ENCODE results near the gene PNPLA7.
"Not testable (repeated sequence)": the region's sequence is repeated elsewhere in the genome, so short reads cannot be mapped to it uniquely, and the experiment has no call there.

PNPLA7 gene

DNA sequence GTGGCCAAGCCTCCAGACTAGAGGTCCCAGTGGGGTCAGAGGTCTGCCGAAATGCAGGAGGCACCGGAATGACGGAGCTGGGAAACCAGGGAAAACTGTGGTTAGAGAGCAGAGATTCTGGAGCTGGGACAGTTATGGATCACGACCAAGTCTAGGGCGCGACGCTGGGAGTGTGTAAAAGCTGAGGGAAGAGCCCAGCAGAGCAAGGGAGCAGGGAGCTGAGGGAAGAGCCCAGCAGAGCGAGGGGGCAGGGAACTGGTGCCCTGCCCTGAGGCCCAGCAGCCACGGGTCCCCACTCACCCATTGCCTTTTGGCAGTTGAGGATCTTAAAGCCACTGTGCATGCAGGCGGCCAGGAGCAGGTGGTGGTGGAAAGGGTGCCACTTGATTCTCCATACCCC is 13.9 kb upstream of the PNPLA7 start:
- TF ChIP-seq, protein P1, sequence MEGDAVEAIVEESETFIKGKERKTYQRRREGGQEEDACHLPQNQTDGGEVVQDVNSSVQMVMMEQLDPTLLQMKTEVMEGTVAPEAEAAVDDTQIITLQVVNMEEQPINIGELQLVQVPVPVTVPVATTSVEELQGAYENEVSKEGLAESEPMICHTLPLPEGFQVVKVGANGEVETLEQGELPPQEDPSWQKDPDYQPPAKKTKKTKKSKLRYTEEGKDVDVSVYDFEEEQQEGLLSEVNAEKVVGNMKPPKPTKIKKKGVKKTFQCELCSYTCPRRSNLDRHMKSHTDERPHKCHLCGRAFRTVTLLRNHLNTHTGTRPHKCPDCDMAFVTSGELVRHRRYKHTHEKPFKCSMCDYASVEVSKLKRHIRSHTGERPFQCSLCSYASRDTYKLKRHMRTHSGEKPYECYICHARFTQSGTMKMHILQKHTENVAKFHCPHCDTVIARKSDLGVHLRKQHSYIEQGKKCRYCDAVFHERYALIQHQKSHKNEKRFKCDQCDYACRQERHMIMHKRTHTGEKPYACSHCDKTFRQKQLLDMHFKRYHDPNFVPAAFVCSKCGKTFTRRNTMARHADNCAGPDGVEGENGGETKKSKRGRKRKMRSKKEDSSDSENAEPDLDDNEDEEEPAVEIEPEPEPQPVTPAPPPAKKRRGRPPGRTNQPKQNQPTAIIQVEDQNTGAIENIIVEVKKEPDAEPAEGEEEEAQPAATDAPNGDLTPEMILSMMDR (conservative IDR thresholded peaks at IDR 0.05; ENCODE audit: control insufficient read depth, insufficient read depth, low read depth, low read length): no peak
- no peak for DNase-seq (ENCODE audit: low read depth)
- H3K4me3 ChIP-seq (ENCODE audit: control insufficient read depth, low read depth, low read length): no peak overlapping the region

DNA sequence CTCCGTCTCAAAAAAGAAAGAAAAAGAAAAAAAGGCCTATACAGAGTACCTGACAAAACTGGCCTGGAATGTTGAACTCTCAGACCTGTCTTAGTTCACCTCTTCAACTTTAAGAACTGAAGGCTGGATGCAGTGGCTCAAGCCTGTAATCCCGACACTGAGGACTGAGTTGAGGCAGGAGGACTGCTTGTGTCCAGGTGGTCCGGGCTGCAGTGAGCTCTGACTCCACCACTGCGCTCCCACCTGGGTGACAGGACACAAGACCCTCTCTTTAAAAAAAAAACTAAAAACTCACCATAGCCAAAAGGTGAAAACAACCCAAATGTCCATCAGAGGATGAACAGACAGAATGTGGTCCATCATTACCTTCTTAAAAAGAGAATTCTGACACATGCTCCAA is 7.9 kb upstream of the PNPLA7 start:
- H3K4me3 ChIP-seq (ENCODE audit: control insufficient read depth, low read depth, low read length): no peak overlapping the region
- DNase-seq (ENCODE audit: low read depth): no peak
- TF ChIP-seq, protein P1 (conservative IDR thresholded peaks at IDR 0.05; ENCODE audit: control insufficient read depth, insufficient read depth, low read depth, low read length): no peak

DNA sequence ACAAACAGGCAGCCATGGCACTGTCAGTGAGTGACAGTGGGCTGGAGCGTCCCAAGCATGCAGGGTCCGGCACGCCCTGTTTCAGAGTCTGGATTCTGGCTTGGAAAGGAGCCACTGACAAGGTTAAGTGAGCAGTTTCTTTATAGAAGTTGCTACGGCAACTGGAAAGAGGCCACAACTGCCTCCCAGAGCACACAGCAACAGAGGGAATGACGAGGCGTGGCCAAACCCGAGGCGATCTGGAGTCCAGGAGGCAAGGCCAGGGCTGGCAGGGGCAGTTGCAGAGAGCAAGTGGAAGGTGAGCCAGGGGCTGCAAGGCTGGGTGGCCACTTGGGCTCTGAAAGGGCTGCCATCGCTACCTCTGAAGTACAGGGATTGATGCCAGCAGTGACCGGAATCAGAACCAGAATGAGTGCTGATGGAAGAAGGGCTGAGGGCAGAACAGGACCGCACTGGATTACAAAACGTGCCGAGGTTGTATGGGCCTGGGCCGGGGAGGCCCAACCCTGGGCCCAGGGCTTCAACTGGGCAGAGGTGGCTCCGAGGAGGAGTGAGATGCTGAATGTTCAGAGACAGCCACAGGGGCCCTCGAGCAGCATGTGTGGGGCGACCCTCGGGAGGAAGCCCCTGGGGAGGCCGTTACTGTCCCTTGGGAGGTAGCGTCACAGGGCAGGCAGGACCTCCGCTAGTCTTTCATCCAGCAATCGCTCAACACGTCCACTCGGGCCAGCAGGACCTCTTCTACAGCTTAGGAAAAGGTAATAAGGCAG is 6.1 kb upstream of the PNPLA7 start:
- no peak overlapping the region for H3K4me3 ChIP-seq (ENCODE audit: control insufficient read depth, low read depth, low read length)
- DNase-seq (ENCODE audit: low read depth): peak; percentile 53
- TF ChIP-seq, protein P1 (conservative IDR thresholded peaks at IDR 0.05; ENCODE audit: control insufficient read depth, insufficient read depth, low read depth, low read length): no peak

DNA sequence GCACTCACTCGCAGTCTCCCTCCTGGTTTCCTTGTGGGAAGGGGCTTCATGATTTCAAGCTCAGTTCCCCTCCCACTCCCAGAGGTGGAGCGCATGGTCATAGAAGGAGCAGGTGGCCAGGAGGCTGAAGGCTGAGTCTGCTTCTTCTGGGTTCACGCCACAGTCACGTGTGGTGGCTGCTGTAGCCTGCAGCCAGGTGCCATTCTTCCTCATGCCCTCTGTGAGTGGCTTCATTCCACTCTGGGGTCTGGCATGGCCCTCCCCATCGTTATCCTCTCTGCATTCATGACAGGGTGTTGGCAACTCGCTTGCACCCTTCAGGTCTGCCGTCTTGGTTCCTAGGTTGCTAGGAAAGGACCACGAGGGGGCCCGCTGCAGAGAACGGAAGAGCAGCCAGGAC is 5.0 kb upstream of the PNPLA7 start:
- no peak overlapping the region for H3K4me3 ChIP-seq (ENCODE audit: control insufficient read depth, low read depth, low read length)
- TF ChIP-seq, protein P1 (conservative IDR thresholded peaks at IDR 0.05; ENCODE audit: control insufficient read depth, insufficient read depth, low read depth, low read length): no peak
- no peak for DNase-seq (ENCODE audit: low read depth)

DNA sequence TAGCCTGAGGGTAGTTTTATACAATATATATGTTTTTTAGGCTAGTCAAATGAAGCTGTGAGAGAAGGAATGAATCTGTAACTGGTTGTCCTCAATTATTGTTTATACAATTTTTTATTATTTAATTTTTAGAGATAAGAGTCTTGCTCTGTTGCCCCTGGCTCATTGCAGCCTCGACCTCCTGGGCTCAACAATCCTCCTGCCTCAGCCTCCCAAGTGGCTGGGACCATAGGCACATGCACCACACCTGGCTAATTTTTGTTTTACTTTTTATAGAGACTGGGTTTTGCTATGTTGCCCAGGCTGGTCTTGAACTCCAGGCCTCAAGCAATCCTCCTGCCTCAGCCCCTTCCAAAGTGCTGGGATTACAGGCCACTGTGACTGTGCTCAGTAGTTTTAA is 4.1 kb upstream of the PNPLA7 start:
- TF ChIP-seq, protein P1 (conservative IDR thresholded peaks at IDR 0.05; ENCODE audit: control insufficient read depth, insufficient read depth, low read depth, low read length): no peak
- no peak overlapping the region for H3K4me3 ChIP-seq (ENCODE audit: control insufficient read depth, low read depth, low read length)
- DNase-seq (ENCODE audit: low read depth): no peak

DNA sequence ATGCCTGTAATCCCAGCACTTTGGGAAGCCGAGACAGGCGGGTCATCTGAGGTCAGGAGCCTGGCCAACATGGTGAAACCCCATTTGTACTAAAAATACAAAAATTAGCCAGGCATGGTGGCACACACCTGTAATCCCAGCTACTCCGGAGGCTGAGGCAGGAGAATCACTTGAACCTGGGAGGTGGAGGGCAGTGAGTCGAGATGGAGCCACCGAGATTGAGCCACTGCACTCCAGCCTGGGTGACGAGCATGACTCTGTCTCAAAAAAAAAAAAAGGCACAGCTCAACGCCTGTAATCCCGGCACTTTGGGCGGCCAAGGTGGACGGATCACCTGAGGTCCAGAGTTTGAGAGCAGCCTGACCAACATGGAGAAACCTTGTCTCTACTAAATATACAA is 3.5 kb upstream of the PNPLA7 start:
- DNase-seq (ENCODE audit: low read depth): not testable (repeated sequence)

DNA sequence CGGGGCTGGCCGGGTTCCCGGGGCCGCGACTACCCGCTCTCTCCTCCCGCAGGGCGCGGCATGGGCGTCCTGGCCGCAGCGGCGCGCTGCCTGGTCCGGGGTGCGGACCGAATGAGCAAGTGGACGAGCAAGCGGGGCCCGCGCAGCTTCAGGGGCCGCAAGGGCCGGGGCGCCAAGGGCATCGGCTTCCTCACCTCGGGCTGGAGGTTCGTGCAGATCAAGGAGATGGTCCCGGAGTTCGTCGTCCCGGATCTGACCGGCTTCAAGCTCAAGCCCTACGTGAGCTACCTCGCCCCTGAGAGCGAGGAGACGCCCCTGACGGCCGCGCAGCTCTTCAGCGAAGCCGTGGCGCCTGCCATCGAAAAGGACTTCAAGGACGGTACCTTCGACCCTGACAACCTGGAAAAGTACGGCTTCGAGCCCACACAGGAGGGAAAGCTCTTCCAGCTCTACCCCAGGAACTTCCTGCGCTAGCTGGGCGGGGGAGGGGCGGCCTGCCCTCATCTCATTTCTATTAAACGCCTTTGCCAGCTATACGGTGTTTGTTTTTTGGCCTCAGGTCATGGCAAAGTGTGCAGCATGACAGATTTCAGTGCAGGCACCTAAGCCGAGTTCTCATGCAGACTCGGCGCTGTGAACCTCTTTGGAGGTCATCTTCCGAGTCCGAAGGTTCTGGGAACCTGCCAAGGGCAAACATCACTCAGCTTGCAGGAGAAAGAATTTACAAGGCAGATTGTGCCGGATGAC is 2.0 kb upstream of the PNPLA7 start:
- peak overlapping the region; percentile 82 for H3K4me3 ChIP-seq (ENCODE audit: control insufficient read depth, low read depth, low read length)
- DNase-seq (ENCODE audit: low read depth): no peak
- TF ChIP-seq, protein P1 (conservative IDR thresholded peaks at IDR 0.05; ENCODE audit: control insufficient read depth, insufficient read depth, low read depth, low read length): no peak

More for the DNA sequence above, 3.5 kb upstream of the PNPLA7 start:
- H3K4me3 ChIP-seq (ENCODE audit: control insufficient read depth, low read depth, low read length): not testable (repeated sequence)

All from fibroblast of mammary gland (primary cell).